H9 (cell line): ENCODE results near the gene HDAC7. TPM values are rescaled to one million over a fixed set of nuclear protein-coding genes. Genes with fewer than 3 reads are reported as not detected.

Experiments used
- DNase-seq: peaks from one replicate; pipeline ENCODE4 v3.0.0-alpha.2; 2017
- H2AFZ ChIP-seq: one replicate; pipeline ENCODE4 v1.6.1; 2013; ENCODE audit warnings: mild to moderate bottlenecking, low read length, control low read depth, moderate library complexity
- H2AK5ac ChIP-seq: 2 replicates; pipeline ENCODE4 v1.6.1; 2013; ENCODE audit warnings: low read length, control low read depth, mixed read lengths; ENCODE audit not compliant: insufficient read length
- H2BK120ac ChIP-seq: one replicate; pipeline ENCODE4 v1.6.1; 2013; ENCODE audit warnings: low read depth, mild to moderate bottlenecking, low read length, control low read depth, inconsistent platforms; ENCODE audit not compliant: poor library complexity, severe bottlenecking
- H2BK12ac ChIP-seq: 2 replicates; pipeline ENCODE4 v1.6.1; 2013; ENCODE audit warnings: low read length, control low read depth, mixed read lengths, low read depth; ENCODE audit not compliant: insufficient read length
- H2BK15ac ChIP-seq: 2 replicates; pipeline ENCODE4 v1.6.1; 2013; ENCODE audit warnings: low read depth, low read length, control low read depth
- H2BK20ac ChIP-seq: one replicate; pipeline ENCODE4 v1.6.1; 2013; ENCODE audit warnings: low read depth, mild to moderate bottlenecking, low read length, control low read depth, inconsistent platforms; ENCODE audit not compliant: poor library complexity, severe bottlenecking
- H2BK5ac ChIP-seq: 2 replicates; pipeline ENCODE4 v1.6.1; 2013; ENCODE audit warnings: low read length, control low read depth, mixed read lengths; ENCODE audit not compliant: insufficient read length
- H3K14ac ChIP-seq: 2 replicates; pipeline ENCODE4 v1.6.1; 2013; ENCODE audit warnings: low read length, control low read depth; ENCODE audit not compliant: insufficient read depth
- H3K18ac ChIP-seq: 2 replicates; pipeline ENCODE4 v1.6.1; 2013; ENCODE audit warnings: low read depth, mild to moderate bottlenecking, mixed read lengths, low read length, control low read depth; ENCODE audit not compliant: insufficient read length
- H3K23ac ChIP-seq: 2 replicates; pipeline ENCODE4 v1.6.1; 2013; ENCODE audit warnings: low read length, control low read depth, mixed read lengths, low read depth; ENCODE audit not compliant: insufficient read length
- H3K23me2 ChIP-seq: 2 replicates; pipeline ENCODE4 v1.6.1; 2013; ENCODE audit warnings: low read depth, mild to moderate bottlenecking, mixed read lengths, low read length, control low read depth; ENCODE audit not compliant: insufficient read length, poor library complexity, severe bottlenecking
- H3K27ac ChIP-seq: 2 replicates; pipeline ENCODE4 v1.5.1; 2013; ENCODE audit warnings: low read length, control low read depth, mixed read lengths, low read depth; ENCODE audit not compliant: insufficient read length
- H3K27me3 ChIP-seq: 2 replicates; pipeline ENCODE4 v1.6.1; 2013; ENCODE audit warnings: low read length, control low read depth, inconsistent platforms; ENCODE audit not compliant: insufficient read depth
- H3K4ac ChIP-seq: 2 replicates; pipeline ENCODE4 v1.6.1; 2013; ENCODE audit warnings: low read depth, mild to moderate bottlenecking, control low read depth, inconsistent platforms, low read length, moderate library complexity
- H3K4me1 ChIP-seq: 2 replicates; pipeline ENCODE4 v1.6.1; 2013; ENCODE audit warnings: low read length, control low read depth, inconsistent platforms; ENCODE audit not compliant: insufficient read depth
- H3K4me2 ChIP-seq: 2 replicates; pipeline ENCODE4 v1.6.1; 2013; ENCODE audit warnings: low read length, control low read depth, mixed read lengths; ENCODE audit not compliant: insufficient read length, insufficient read depth
- H3K56ac ChIP-seq: 2 replicates; pipeline ENCODE4 v1.6.1; 2013; ENCODE audit warnings: low read depth, mild to moderate bottlenecking, mixed read lengths, low read length, control low read depth; ENCODE audit not compliant: insufficient read length
- H3K79me1 ChIP-seq: 2 replicates; pipeline ENCODE4 v1.6.1; 2013; ENCODE audit warnings: low read depth, mild to moderate bottlenecking, moderate library complexity, low read length, control low read depth, inconsistent platforms; ENCODE audit not compliant: insufficient read depth, poor library complexity, severe bottlenecking
- H3K79me2 ChIP-seq: 2 replicates; pipeline ENCODE4 v1.6.1; 2013; ENCODE audit warnings: low read length, control low read depth, inconsistent platforms; ENCODE audit not compliant: insufficient read depth
- H3K9ac ChIP-seq: 2 replicates; pipeline ENCODE4 v1.6.1; 2013; ENCODE audit warnings: low read length, control low read depth, mixed read lengths; ENCODE audit not compliant: insufficient read length; ENCODE audit errors: extremely low read depth
- H3K9me3 ChIP-seq: one replicate; pipeline ENCODE4 v1.6.1; 2013; ENCODE audit warnings: low read depth, low read length, inconsistent platforms; ENCODE audit not compliant: control insufficient read depth
- H3T11ph ChIP-seq: one replicate; pipeline ENCODE4 v1.6.1; 2013; ENCODE audit warnings: mild to moderate bottlenecking, low read length, control low read depth, inconsistent platforms
- H4K20me1 ChIP-seq: one replicate; pipeline ENCODE4 v1.6.1; 2013; ENCODE audit not compliant: control insufficient read depth, insufficient read length, insufficient read depth
- H4K5ac ChIP-seq: 2 replicates; pipeline ENCODE4 v1.6.1; 2013; ENCODE audit warnings: low read depth, mild to moderate bottlenecking, mixed read lengths, low read length, control low read depth; ENCODE audit not compliant: insufficient read length
- H4K8ac ChIP-seq: replicated peaks from 2 replicates; pipeline ENCODE4 v1.6.1; 2013; ENCODE audit warnings: low read length, control low read depth, mixed read lengths, low read depth; ENCODE audit not compliant: insufficient read length
- H4K91ac ChIP-seq: 2 replicates; pipeline ENCODE4 v1.6.1; 2013; ENCODE audit warnings: low read depth, mild to moderate bottlenecking, moderate library complexity, mixed read lengths, low read length, control low read depth; ENCODE audit not compliant: insufficient read length
- H3K27ac Mint-ChIP-seq, 3 experiments: 2 replicates in 2 of 3; 3 replicates in 1 of 3; pipeline ENCODE4 v1.8.0; 2020 to 2021; ENCODE audit warnings: mixed read lengths in 3 of 3, mild to moderate bottlenecking in 1 of 3, moderate library complexity in 1 of 3
- H3K27me3 Mint-ChIP-seq: 2 replicates; pipeline ENCODE4 v1.8.0; 2021; ENCODE audit warnings: low read depth, mild to moderate bottlenecking, moderate library complexity, mixed read lengths
- H3K36me3 Mint-ChIP-seq, 3 experiments: 2 replicates in 2 of 3; 3 replicates in 1 of 3; pipeline ENCODE4 v1.8.0; 2020 to 2021; ENCODE audit warnings: low read depth in 3 of 3, mixed read lengths in 3 of 3; ENCODE audit not compliant: insufficient read depth in 1 of 3
- H3K4me1 Mint-ChIP-seq, 2 experiments: 2 replicates each; pipeline ENCODE4 v1.8.0; 2020; ENCODE audit warnings: mixed read lengths in 2 of 2
- H3K4me3 Mint-ChIP-seq, 2 experiments: 2 replicates in 1 of 2; 3 replicates in 1 of 2; pipeline ENCODE4 v1.8.0; 2020 to 2021; ENCODE audit warnings: mild to moderate bottlenecking in 2 of 2, mixed read lengths in 2 of 2, moderate library complexity in 1 of 2
- H3K9me3 Mint-ChIP-seq, 2 experiments: 2 replicates in 1 of 2; 3 replicates in 1 of 2; pipeline ENCODE4 v1.8.0; 2020; ENCODE audit warnings: mild to moderate bottlenecking in 2 of 2, mixed read lengths in 2 of 2, moderate library complexity in 1 of 2
- WGBS: extraction: QIAGEN DNeasy Blood & Tissue Kit; methylation state at CpG from one replicate; pipeline ENCODE4 v1.1.7; 2013; ENCODE audit warnings: missing lambda C conversion rate, low lambda C conversion rate, mixed read lengths; ENCODE audit not compliant: insufficient read length; ENCODE audit errors: extremely low coverage; 5-methylcytosine and 5-hydroxymethylcytosine counted together
- total RNA-seq: library from RNA; stranded (reverse); gene quantifications from 2 replicates; pipeline ENCODE4 v1.2.1, GENCODE V29; 2021
- TF ChIP-seq, protein P1 (sequence below): fragments of 200-600 bp; sonication (generic); conservative IDR thresholded peaks from 3 replicates; pipeline ENCODE4 v1.8.0; 2021; ENCODE audit warnings: antibody characterized with exemption, mild to moderate bottlenecking

HDAC7 gene
- total RNA-seq, 1 experiment from 2014 or later = 72.1 TPM

- no peak overlapping the region for H3K9ac ChIP-seq
Observed at GRCh38 chr12:47862881-47863280, 43.2 kb upstream of the HDAC7 start.

More at GRCh38 chr12:47862881-47863280, 43.2 kb upstream of the HDAC7 start:
- Histone ChIP-seq H3K4me2 (no peak overlapping the region), H3K27me3 (no peaks in the 10 kb centered on the region), H3K79me2 (no peaks in the 10 kb centered on the region), H3K14ac (no peak overlapping the region), H2BK120ac (no peak overlapping the region), H2BK12ac (no peak overlapping the region), H3K27ac (no peak overlapping the region), H3K9me3 (no peaks in the 10 kb centered on the region), H4K8ac (no peak overlapping the region), H2AFZ (no peak overlapping the region), H3K23me2 (no peaks in the 10 kb centered on the region), H2BK20ac (no peak overlapping the region), H3K18ac (no peak overlapping the region), H2AK5ac (no peak overlapping the region), H3K4me1 (no peaks in the 10 kb centered on the region), H4K91ac (no peak overlapping the region), H4K5ac (no peak overlapping the region), H3T11ph (no peak overlapping the region), H3K4ac (no peak overlapping the region), H4K20me1 (no peaks in the 10 kb centered on the region), H3K56ac (no peak overlapping the region), H2BK15ac (no peak overlapping the region), H2BK5ac (no peak overlapping the region), H3K79me1 (no peaks in the 10 kb centered on the region), H3K23ac (no peak overlapping the region)
- TF ChIP-seq, protein P1, sequence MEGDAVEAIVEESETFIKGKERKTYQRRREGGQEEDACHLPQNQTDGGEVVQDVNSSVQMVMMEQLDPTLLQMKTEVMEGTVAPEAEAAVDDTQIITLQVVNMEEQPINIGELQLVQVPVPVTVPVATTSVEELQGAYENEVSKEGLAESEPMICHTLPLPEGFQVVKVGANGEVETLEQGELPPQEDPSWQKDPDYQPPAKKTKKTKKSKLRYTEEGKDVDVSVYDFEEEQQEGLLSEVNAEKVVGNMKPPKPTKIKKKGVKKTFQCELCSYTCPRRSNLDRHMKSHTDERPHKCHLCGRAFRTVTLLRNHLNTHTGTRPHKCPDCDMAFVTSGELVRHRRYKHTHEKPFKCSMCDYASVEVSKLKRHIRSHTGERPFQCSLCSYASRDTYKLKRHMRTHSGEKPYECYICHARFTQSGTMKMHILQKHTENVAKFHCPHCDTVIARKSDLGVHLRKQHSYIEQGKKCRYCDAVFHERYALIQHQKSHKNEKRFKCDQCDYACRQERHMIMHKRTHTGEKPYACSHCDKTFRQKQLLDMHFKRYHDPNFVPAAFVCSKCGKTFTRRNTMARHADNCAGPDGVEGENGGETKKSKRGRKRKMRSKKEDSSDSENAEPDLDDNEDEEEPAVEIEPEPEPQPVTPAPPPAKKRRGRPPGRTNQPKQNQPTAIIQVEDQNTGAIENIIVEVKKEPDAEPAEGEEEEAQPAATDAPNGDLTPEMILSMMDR = no peak
- Mint-ChIP-seq H3K9me3 (no peaks in the 10 kb centered on the region; a peak in 1 of 5 replicates), H3K4me1 (no peaks in the 10 kb centered on the region), H3K27ac (no peak overlapping the region), H3K4me3 (no peak overlapping the region), H3K27me3 (peaks cover 5% of the 10 kb centered on the region), H3K36me3 (no peaks in the 10 kb centered on the region)
- no peak for DNase-seq
- WGBS = no CpG with 5 or more reads among the region's 7 CpGs
